SJSA1 (cell line): ENCODE measurements around the gene SLC25A13. TPM values are rescaled to one million over a fixed set of nuclear protein-coding genes. Genes with fewer than 3 reads are reported as not detected.
A peak's percentile ranks its signal among the peaks of the same experiment; 100 is the strongest.

Experiments used
- DNase-seq, 2 experiments: peaks; one replicate each; pipeline ENCODE4 v3.0.0-alpha.2; 2015 to 2020; ENCODE audit warnings: low spot score in 2 of 2, low read depth in 1 of 2
- H3K27ac ChIP-seq: fragments of 250-450 bp; sonication (Bioruptor Pico); 2 replicates; pipeline ENCODE4 v1.5.1; 2020; ENCODE audit warnings: mild to moderate bottlenecking, moderate library complexity
- H3K27me3 ChIP-seq: fragments of 250-450 bp; sonication (Bioruptor Pico); replicated peaks from 2 replicates; pipeline ENCODE4 v1.5.1; 2020; ENCODE audit warnings: mild to moderate bottlenecking, moderate library complexity
- H3K36me3 ChIP-seq: fragments of 250-450 bp; sonication (Bioruptor Pico); 2 replicates; pipeline ENCODE4 v1.5.1; 2020; ENCODE audit warnings: mild to moderate bottlenecking
- H3K4me1 ChIP-seq: fragments of 250-450 bp; sonication (Bioruptor Pico); replicated peaks from 2 replicates; pipeline ENCODE4 v1.6.1; 2021; ENCODE audit warnings: mild to moderate bottlenecking
- H3K4me3 ChIP-seq: fragments of 250-450 bp; sonication (Bioruptor Pico); 2 replicates; pipeline ENCODE4 v1.5.1; 2020; ENCODE audit warnings: mild to moderate bottlenecking
- H3K9me3 ChIP-seq: fragments of 250-450 bp; sonication (Bioruptor Pico); replicated peaks from 2 replicates; pipeline ENCODE4 v1.5.1; 2020; ENCODE audit warnings: mild to moderate bottlenecking
- total RNA-seq: library from RNA; depleted of rRNA; stranded (reverse); fragments of >200 nt; shearing (Covaris generic); gene quantifications from 2 replicates; pipeline ENCODE4 v1.2.3, GENCODE V29; 2014

The SLC25A13 gene
- total RNA-seq, 1 experiment from 2014 or later: 78.1 TPM

DNA sequence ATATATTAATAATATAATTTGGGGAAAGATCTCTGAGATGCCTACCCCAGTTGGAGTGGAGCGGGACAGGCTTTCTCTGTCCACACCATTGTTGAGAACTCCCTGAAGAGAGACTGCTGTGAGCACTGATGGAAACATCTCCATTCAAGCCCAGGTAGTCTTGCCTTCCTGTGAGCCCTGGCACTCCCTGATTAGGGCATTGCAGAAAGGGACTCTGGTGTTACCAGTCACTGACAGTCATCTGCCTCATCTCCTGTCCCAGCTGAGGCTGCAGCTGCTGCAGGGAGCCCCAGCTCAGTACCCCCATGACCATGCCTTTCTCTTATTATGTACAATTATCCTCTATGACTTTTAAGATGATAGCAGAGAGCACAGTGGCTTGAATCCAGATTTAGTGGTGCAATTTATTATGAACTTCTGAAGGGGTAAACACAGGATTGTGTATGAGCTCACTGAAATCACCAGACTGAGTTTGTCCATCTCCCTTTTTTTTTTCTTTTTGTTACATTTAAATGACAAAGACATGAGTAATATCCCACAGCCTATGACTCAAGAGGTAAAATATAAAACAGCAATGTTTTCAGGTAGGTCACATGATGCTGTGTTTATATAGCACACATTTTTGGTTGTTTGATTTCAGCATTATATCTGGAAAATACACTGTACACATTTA is 236.9 kb downstream of the SLC25A13 start:
- no peak overlapping the region for H3K4me3 ChIP-seq
- H3K36me3 ChIP-seq: no peaks in the 10 kb centered on the region
- no peaks in the 10 kb centered on the region for H3K9me3 ChIP-seq
- peak in 1 of 2 experiments; percentile 78 for DNase-seq
- no peaks in the 10 kb centered on the region for H3K27me3 ChIP-seq
- H3K4me1 ChIP-seq: peaks cover 36% of the 10 kb centered on the region
- H3K27ac ChIP-seq: peak overlapping the region; percentile 49

DNA sequence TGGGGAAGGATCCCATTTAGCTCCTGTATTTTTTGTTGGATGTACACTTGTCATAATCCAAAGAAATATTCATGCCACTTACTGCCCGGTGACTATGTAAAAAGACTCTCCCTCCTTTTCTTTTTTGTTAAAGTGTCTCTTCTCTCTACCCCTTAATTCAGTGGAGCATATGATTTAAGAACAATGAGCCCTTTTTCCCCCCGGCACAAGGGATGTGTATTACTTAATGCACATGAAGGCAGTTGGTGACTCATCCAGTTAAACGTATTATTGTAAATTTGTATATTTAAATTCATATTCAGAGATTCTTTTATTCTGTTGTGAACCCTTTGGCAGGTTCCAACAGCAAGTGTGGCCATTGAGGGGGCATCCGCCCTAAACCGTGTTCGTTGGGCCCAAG is 241.9 kb downstream of the SLC25A13 start:
- H3K27me3 ChIP-seq: no peaks in the 10 kb centered on the region
- no peak for DNase-seq
- no peak overlapping the region for H3K27ac ChIP-seq
- H3K36me3 ChIP-seq: no peaks in the 10 kb centered on the region
- H3K9me3 ChIP-seq: no peaks in the 10 kb centered on the region
- no peak overlapping the region for H3K4me3 ChIP-seq
- H3K4me1 ChIP-seq: peaks cover 10% of the 10 kb centered on the region

DNA sequence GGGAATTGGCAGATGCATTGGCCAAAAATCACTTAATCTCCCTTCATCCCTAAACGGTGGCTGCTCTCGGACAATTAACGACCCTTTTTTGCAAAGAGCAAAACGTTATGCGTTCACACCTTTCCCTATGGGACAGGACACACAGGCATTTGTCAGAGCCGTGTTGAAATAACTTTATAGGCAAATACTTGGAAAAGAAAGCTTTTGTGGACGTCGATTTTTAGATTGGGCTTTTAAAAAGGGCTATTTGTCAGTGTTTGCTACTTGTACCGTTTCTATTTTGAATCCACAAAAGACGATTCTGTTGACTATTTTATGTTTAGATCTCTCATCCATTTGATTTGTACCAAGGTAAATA is 245.6 kb downstream of the SLC25A13 start:
- DNase-seq: no peak
- no peaks in the 10 kb centered on the region for H3K27me3 ChIP-seq

DNA sequence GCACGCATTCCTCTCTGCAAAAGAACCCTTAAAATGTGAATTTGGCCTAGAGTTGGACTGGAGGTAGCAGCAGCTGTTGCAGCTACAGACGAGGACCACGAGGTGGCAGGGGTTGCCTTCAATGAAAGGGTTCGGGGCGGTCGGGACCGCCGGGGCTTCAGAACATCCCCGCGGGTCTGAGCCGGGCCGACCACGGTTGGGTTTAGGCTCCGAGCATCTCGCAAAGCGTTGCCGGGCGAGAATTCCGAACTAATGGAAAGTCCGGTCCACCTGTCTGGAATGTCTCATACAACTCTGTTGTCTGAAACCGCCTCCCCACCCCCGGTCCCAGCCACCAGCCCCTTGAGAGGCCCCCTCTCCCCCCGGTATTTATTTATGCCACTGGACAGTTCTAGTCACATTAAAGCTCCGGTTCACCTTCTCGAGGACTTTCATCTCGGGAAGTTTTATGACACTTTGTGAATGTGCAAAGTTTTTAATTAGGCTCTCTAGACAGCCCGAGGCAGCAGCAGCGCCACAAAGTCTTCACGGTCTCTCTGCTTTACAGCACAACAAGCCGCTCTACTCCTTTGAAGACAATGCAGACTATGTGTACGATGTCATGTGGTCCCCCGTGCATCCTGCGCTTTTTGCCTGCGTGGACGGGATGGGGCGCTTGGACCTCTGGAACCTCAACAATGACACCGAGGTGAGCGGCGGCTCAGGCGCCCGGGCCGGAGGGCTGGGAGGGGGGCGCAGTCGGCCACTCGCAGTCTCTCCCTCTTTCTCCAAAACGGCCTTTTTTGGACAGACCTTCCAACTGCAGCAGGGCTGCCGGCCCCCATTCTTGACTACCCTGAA is 246.2 kb downstream of the SLC25A13 start:
- H3K27me3 ChIP-seq: no peaks in the 10 kb centered on the region
- H3K36me3 ChIP-seq: no peaks in the 10 kb centered on the region
- H3K27ac ChIP-seq: no peak overlapping the region; the same call in 1 of the 2 replicates
- peak; percentile 61 to 74 for DNase-seq
- no peaks in the 10 kb centered on the region for H3K9me3 ChIP-seq
- H3K4me1 ChIP-seq: peaks cover 5% of the 10 kb centered on the region
- peak overlapping the region; percentile 43 for H3K4me3 ChIP-seq

More for the DNA sequence above, 245.6 kb downstream of the SLC25A13 start:
- no peaks in the 10 kb centered on the region for H3K9me3 ChIP-seq
- peak overlapping the region; percentile 43 for H3K4me3 ChIP-seq
- H3K27ac ChIP-seq: no peak overlapping the region
- no peaks in the 10 kb centered on the region for H3K36me3 ChIP-seq
- peaks cover 5% of the 10 kb centered on the region; the same call in 1 of the 2 replicates for H3K4me1 ChIP-seq

DNA sequence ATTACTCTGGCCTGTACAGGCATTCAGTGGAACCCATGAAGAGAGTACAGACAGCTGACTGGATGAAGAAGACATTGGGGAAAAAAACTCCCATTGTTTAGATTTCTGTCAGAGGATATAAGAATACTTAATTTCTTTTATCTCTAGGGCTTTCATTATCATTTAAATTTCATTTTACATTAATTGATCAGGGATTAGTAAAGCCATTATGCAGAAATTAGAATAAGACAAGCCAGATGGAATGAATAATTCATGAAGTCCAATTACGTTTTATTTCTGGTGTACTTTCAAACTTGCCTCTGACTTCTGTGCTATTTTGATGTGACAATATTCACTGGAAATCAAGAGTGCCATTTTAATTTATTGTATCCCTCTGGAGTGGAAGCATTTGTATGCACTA is 247.0 kb downstream of the SLC25A13 start:
- Histone ChIP-seq H3K36me3 (no peaks in the 10 kb centered on the region), H3K4me3 (no peak overlapping the region), H3K27ac (no peak overlapping the region), H3K27me3 (no peaks in the 10 kb centered on the region), H3K9me3 (no peaks in the 10 kb centered on the region), H3K4me1 (peaks cover 13% of the 10 kb centered on the region)
- DNase-seq: no peak
